ENCODE measurements around the gene GNAQ.
"Not testable (repeated sequence)": the region's sequence is repeated elsewhere in the genome, so short reads cannot be mapped to it uniquely, and the experiment has no call there.

Gene GNAQ

GRCh38 chr9:78062710-78063109, 31.1 kb upstream of the GNAQ start:
- no peak for DNase-seq (ENCODE audit: extremely low read depth, low read depth)
- no peak for TF ChIP-seq CTCF (IDR thresholded peaks at IDR 0.05; ENCODE audit: low read depth, low read length, missing control alignments)
- no peak overlapping the region for H3K4me3 ChIP-seq (replicated peaks; ENCODE audit: low read depth, low read length)

- not testable (repeated sequence) for H3K4me3 ChIP-seq (replicated peaks; ENCODE audit: low read depth, low read length); DNase-seq (ENCODE audit: extremely low read depth, low read depth)
Observed at GRCh38 chr9:78054218-78054617, 22.6 kb upstream of the GNAQ start.

- no peak for TF ChIP-seq CTCF (IDR thresholded peaks at IDR 0.05; ENCODE audit: low read depth, low read length, missing control alignments)
- DNase-seq (ENCODE audit: extremely low read depth, low read depth), result no peak
- H3K4me3 ChIP-seq (replicated peaks; ENCODE audit: low read depth, low read length), result no peak overlapping the region
Observed at GRCh38 chr9:78053627-78054026, 22.0 kb upstream of the GNAQ start.

- no peak for TF ChIP-seq CTCF (IDR thresholded peaks at IDR 0.05; ENCODE audit: low read depth, low read length, missing control alignments)
- no peak for DNase-seq (ENCODE audit: extremely low read depth, low read depth)
- no peak overlapping the region for H3K4me3 ChIP-seq (replicated peaks; ENCODE audit: low read depth, low read length)
Observed at GRCh38 chr9:78050421-78050820, 18.8 kb upstream of the GNAQ start.

- no peak for DNase-seq (ENCODE audit: extremely low read depth, low read depth)
- no peak for TF ChIP-seq CTCF (IDR thresholded peaks at IDR 0.05; ENCODE audit: low read depth, low read length, missing control alignments)
- H3K4me3 ChIP-seq (replicated peaks; ENCODE audit: low read depth, low read length), result no peak overlapping the region
Observed at GRCh38 chr9:78049484-78049883, 17.9 kb upstream of the GNAQ start.

- no peak overlapping the region for H3K4me3 ChIP-seq (replicated peaks; ENCODE audit: low read depth, low read length)
- DNase-seq (ENCODE audit: extremely low read depth, low read depth), result no peak
- TF ChIP-seq CTCF (IDR thresholded peaks at IDR 0.05; ENCODE audit: low read depth, low read length, missing control alignments), result no peak
Observed at GRCh38 chr9:78047106-78047505, 15.5 kb upstream of the GNAQ start.

- TF ChIP-seq CTCF (IDR thresholded peaks at IDR 0.05; ENCODE audit: low read depth, low read length, missing control alignments), result no peak
- no peak for DNase-seq (ENCODE audit: extremely low read depth, low read depth)
- no peak overlapping the region for H3K4me3 ChIP-seq (replicated peaks; ENCODE audit: low read depth, low read length)
Observed at GRCh38 chr9:78046112-78046511, 14.5 kb upstream of the GNAQ start.
